ENCODE measurements around the gene AMN. TPM values are rescaled to one million over a fixed set of nuclear protein-coding genes. Genes with fewer than 3 reads are reported as not detected.

Gene AMN
- total RNA-seq, 2 experiments from 2014 or later: 2.6 to 2.8 TPM

GRCh38 chr14:102917469-102918211, 4.8 kb upstream of the AMN start:
- Histone ChIP-seq H3K4me3 (ENCODE audit: low read length) (no peak overlapping the region), H3K9me3 (ENCODE audit: control insufficient read depth in 1 of 2, insufficient read depth in 1 of 2, low read length in 2 of 2) (peaks cover 0 to 24% of the 10 kb centered on the region in 2 experiments), H3K27me3 (ENCODE audit: control insufficient read depth in 1 of 2, insufficient read depth in 2 of 2, low read length in 2 of 2) (no peaks in the 10 kb centered on the region), H3K4me1 (ENCODE audit: insufficient read depth, low read length) (peaks cover 2% of the 10 kb centered on the region), H3K36me3 (ENCODE audit: insufficient read depth, low read length) (no peaks in the 10 kb centered on the region), H3K27ac (ENCODE audit: low read depth in 1 of 2, low read length in 2 of 2) (peak overlapping the region in 1 of 2 donors; percentile 7)
- CTCF ChIA-PET: interaction anchor here (2.0 kb wide), 1 partner anchor 223 kb away, joined by 12 read pairs; no protein-coding TSS in a partner anchor
- peak; percentile 44 for TF ChIP-seq CTCF (IDR thresholded peaks at IDR 0.05)
- POLR2A ChIA-PET: no interaction called here
- Mint-ChIP-seq H3K36me3 (ENCODE audit: low read depth) (no peaks in the 10 kb centered on the region), H3K4me1 (ENCODE audit: low read depth) (no peaks in the 10 kb centered on the region), H3K27me3 (no peaks in the 10 kb centered on the region), H3K4me3 (no peak overlapping the region), H3K27ac (no peak overlapping the region), H3K9me3 (no peaks in the 10 kb centered on the region)
- ATAC-seq (ENCODE audit: poor library complexity) (peak; percentile 57), DNase-seq (peak; percentile 25 to 70 (median 50))
- intact Hi-C loops (cut with DNase I, micrococcal nuclease): loop anchor here (1.0 to 2.0 kb wide), 2 partner anchors 143 to 223 kb away; no protein-coding TSS in a partner anchor

- no peak overlapping the region for H3K4me3 Mint-ChIP-seq
- H3K27me3 ChIP-seq (ENCODE audit: control insufficient read depth in 1 of 2, insufficient read depth in 2 of 2, low read length in 2 of 2): peaks cover 4 to 5% of the 10 kb centered on the region in 2 experiments
- no peaks in the 10 kb centered on the region for H3K36me3 Mint-ChIP-seq (ENCODE audit: low read depth)
- intact Hi-C loops (cut with DNase I, micrococcal nuclease): loop anchor here (1.0 to 2.0 kb wide), 2 partner anchors 144 to 224 kb away; no protein-coding TSS in a partner anchor
- TF ChIP-seq CTCF (IDR thresholded peaks at IDR 0.05): no peak
- peaks cover 0 to 30% of the 10 kb centered on the region in 2 experiments for H3K9me3 ChIP-seq (ENCODE audit: control insufficient read depth in 1 of 2, insufficient read depth in 1 of 2, low read length in 2 of 2)
- H3K27ac ChIP-seq (ENCODE audit: low read depth in 1 of 2, low read length in 2 of 2): no peak overlapping the region
- no peak for ATAC-seq (ENCODE audit: poor library complexity)
- H3K4me1 ChIP-seq (ENCODE audit: insufficient read depth, low read length): peaks cover 10% of the 10 kb centered on the region
- no peaks in the 10 kb centered on the region for H3K36me3 ChIP-seq (ENCODE audit: insufficient read depth, low read length)
- POLR2A ChIA-PET: no interaction called here
- H3K9me3 Mint-ChIP-seq: no peaks in the 10 kb centered on the region
- no peak for DNase-seq
- CTCF ChIA-PET: interaction anchor here (2.0 kb wide), 1 partner anchor 224 kb away, joined by 12 read pairs; no protein-coding TSS in a partner anchor
- no peaks in the 10 kb centered on the region for H3K27me3 Mint-ChIP-seq
- H3K4me1 Mint-ChIP-seq (ENCODE audit: low read depth): no peaks in the 10 kb centered on the region
- no peak overlapping the region for H3K4me3 ChIP-seq (ENCODE audit: low read length)
- no peak overlapping the region for H3K27ac Mint-ChIP-seq
Observed at GRCh38 chr14:102918438-102918837, 4.0 kb upstream of the AMN start.

- Mint-ChIP-seq H3K36me3 (ENCODE audit: low read depth) (no peaks in the 10 kb centered on the region), H3K27me3 (peaks cover 7% of the 10 kb centered on the region), H3K27ac (no peak overlapping the region), H3K4me3 (no peak overlapping the region), H3K4me1 (ENCODE audit: low read depth) (peaks cover 6% of the 10 kb centered on the region), H3K9me3 (no peaks in the 10 kb centered on the region)
- TF ChIP-seq CTCF (IDR thresholded peaks at IDR 0.05): no peak
- no peak for ATAC-seq (ENCODE audit: poor library complexity)
- Histone ChIP-seq H3K36me3 (ENCODE audit: insufficient read depth, low read length) (no peaks in the 10 kb centered on the region), H3K4me3 (ENCODE audit: low read length) (no peak overlapping the region), H3K27me3 (ENCODE audit: control insufficient read depth in 1 of 2, insufficient read depth in 2 of 2, low read length in 2 of 2) (peaks cover 19 to 21% of the 10 kb centered on the region in 2 experiments), H3K27ac (ENCODE audit: low read depth in 1 of 2, low read length in 2 of 2) (no peak overlapping the region), H3K9me3 (ENCODE audit: control insufficient read depth in 1 of 2, insufficient read depth in 1 of 2, low read length in 2 of 2) (peaks cover 0 to 30% of the 10 kb centered on the region in 2 experiments), H3K4me1 (ENCODE audit: insufficient read depth, low read length) (peaks cover 23% of the 10 kb centered on the region)
- POLR2A ChIA-PET: no interaction called here
- intact Hi-C loops (cut with DNase I, micrococcal nuclease): loop anchor here in 1 of 2 experiments (10.0 kb wide), 1 partner anchor 326 kb away; the partner anchor contains the start of gene RCOR1
- DNase-seq: no peak
- CTCF ChIA-PET: no interaction called here
Observed at GRCh38 chr14:102920273-102920997, 2.0 kb upstream of the AMN start.

Measured in CD4-positive, alpha-beta T cell (primary cell).